A549 (cell line): ENCODE results near the gene SAMD10. TPM values are rescaled to one million over a fixed set of nuclear protein-coding genes. Genes with fewer than 3 reads are reported as not detected.

Experiments used
- ATAC-seq, 2 experiments: fragments of 200-7000 bp in 1 of 2; fragments of >200 bp in 1 of 2; cut with Nextera tagmentation in 1 of 2; cut with Tn5 transposase in 1 of 2; 3 replicates each; pipeline versions ENCODE4 v1.8.0 to v1.9.1; 2018 to 2020; ENCODE audit warnings: mild to moderate bottlenecking in 1 of 2, moderate library complexity in 1 of 2
- CTCF ChIA-PET: fragments of 300-600 bp; sonication (Branson Sonifier 250); formaldehyde crosslinking; extraction: SDS; loops from one replicate; lab custom pipeline; 2021; ENCODE audit warnings: antibody characterized with exemption, inconsistent platforms; lab: Yijun Ruan, JAX
- POLR2A ChIA-PET: fragments of 350-600 bp; formaldehyde crosslinking; extraction: SDS; loops from one replicate; lab custom pipeline; 2021; ENCODE audit warnings: antibody characterized with exemption, inconsistent platforms; lab: Yijun Ruan, JAX
- DNase-seq, 2 experiments: peaks; one replicate each; pipeline versions ENCODE4 v3.0.0 to v3.0.0-alpha.2; 2011 to 2016; ENCODE audit warnings: low read depth in 1 of 2, low spot score in 1 of 2
- FAIRE-seq: peaks from 2 replicates; lab custom pipeline; 2011; peaks lifted over from hg19 to GRCh38; lab: Jason Lieb, UNC
- H3K27ac ChIP-seq, 2 experiments: fragments of >200 bp; sonication (Bioruptor Twin); formaldehyde crosslinking; 3 replicates each; pipeline ENCODE4 v1.5.1; 2016 to 2017
- H3K4me1 ChIP-seq: fragments of >200 bp; sonication (Bioruptor Twin); formaldehyde crosslinking; 3 replicates; pipeline ENCODE4 v1.6.1; 2016
- H3K4me2 ChIP-seq: fragments of >200 bp; sonication (Bioruptor Twin); formaldehyde crosslinking; 3 replicates; pipeline ENCODE4 v1.6.1; 2016
- H3K4me3 ChIP-seq: fragments of >200 bp; sonication (Bioruptor Twin); formaldehyde crosslinking; 3 replicates; pipeline ENCODE4 v1.5.1; 2016
- H3K9me3 ChIP-seq: fragments of >200 bp; sonication (Bioruptor Twin); formaldehyde crosslinking; 3 replicates; pipeline ENCODE4 v1.6.1; 2016
- BHLHE40 ChIP-seq: IDR thresholded peaks from 2 replicates; pipeline ENCODE4 v1.6.1; 2012; ENCODE audit warnings: low read depth, low read length, inconsistent platforms
- CBX2 ChIP-seq: fragments of 200-600 bp; sonication (generic); IDR thresholded peaks from 2 replicates; pipeline ENCODE4 v1.6.1; 2016; ENCODE audit warnings: low read depth, mild to moderate bottlenecking, borderline replicate concordance
- CBX8 ChIP-seq: fragments of 200-600 bp; sonication (generic); IDR thresholded peaks from 2 replicates; pipeline ENCODE4 v1.6.1; 2016
- CHD2 ChIP-seq: fragments of 150-350 bp; IDR thresholded peaks from 2 replicates; pipeline ENCODE4 v1.6.1; 2014; ENCODE audit warnings: low read length; ENCODE audit not compliant: partially characterized antibody
- FOSB ChIP-seq: fragments of 250-450 bp; sonication (Bioruptor Pico); IDR thresholded peaks from 2 replicates; pipeline ENCODE4 v1.5.0; 2020; ENCODE audit warnings: mild to moderate bottlenecking, moderate library complexity
- FOXS1 ChIP-seq: fragments of 250-450 bp; sonication (Bioruptor Pico); IDR thresholded peaks from 2 replicates; pipeline ENCODE4 v1.5.0; 2020; ENCODE audit warnings: mild to moderate bottlenecking, moderate library complexity
- GATA3 ChIP-seq: IDR thresholded peaks from 2 replicates; pipeline ENCODE4 v1.6.1; 2012; ENCODE audit warnings: borderline replicate concordance
- HEYL ChIP-seq: fragments of 250-450 bp; sonication (Bioruptor Pico); IDR thresholded peaks from 2 replicates; pipeline ENCODE4 v1.8.0; 2021; ENCODE audit warnings: mild to moderate bottlenecking, moderate library complexity
- HOXA7 ChIP-seq: fragments of 250-450 bp; sonication (Bioruptor Pico); IDR thresholded peaks from 2 replicates; pipeline ENCODE4 v1.5.0; 2020; ENCODE audit warnings: mild to moderate bottlenecking, moderate library complexity
- HOXB13 ChIP-seq: fragments of 250-450 bp; sonication (Bioruptor Pico); IDR thresholded peaks from 2 replicates; pipeline ENCODE4 v1.5.0; 2020; ENCODE audit warnings: low read depth, mild to moderate bottlenecking, moderate library complexity
- HOXB5 ChIP-seq: fragments of 250-450 bp; sonication (Bioruptor Pico); IDR thresholded peaks from 2 replicates; pipeline ENCODE4 v1.5.0; 2020; ENCODE audit warnings: mild to moderate bottlenecking, moderate library complexity
- JUNB ChIP-seq: fragments of >200 bp; sonication (Bioruptor Twin); formaldehyde crosslinking; IDR thresholded peaks from 2 replicates; pipeline ENCODE4 v1.6.1; 2016
- KDM5A ChIP-seq: fragments of 200-600 bp; sonication (generic); IDR thresholded peaks from 2 replicates; pipeline ENCODE4 v1.6.1; 2016; ENCODE audit warnings: antibody characterized with exemption, mild to moderate bottlenecking
- MAFK ChIP-seq: fragments of 450-650 bp; IDR thresholded peaks from 2 replicates; pipeline ENCODE4 v1.6.1; 2014; ENCODE audit not compliant: partially characterized antibody
- MYC ChIP-seq: IDR thresholded peaks from 2 replicates; pipeline ENCODE4 v1.6.1; 2012; ENCODE audit warnings: mild to moderate bottlenecking, inconsistent platforms, low read length, improper control_type of control experiment, borderline replicate concordance
- NFE2L2 ChIP-seq: fragments of 150-350 bp; conservative IDR thresholded peaks from 2 replicates; pipeline ENCODE4 v1.6.1; 2014; ENCODE audit warnings: low read length
- NPAS2 ChIP-seq: fragments of 250-450 bp; sonication (Bioruptor Pico); IDR thresholded peaks from 2 replicates; pipeline ENCODE4 v1.8.0; 2022; ENCODE audit warnings: mild to moderate bottlenecking, moderate library complexity, borderline replicate concordance
- NR3C1 ChIP-seq: fragments of >200 bp; sonication (Bioruptor Twin); formaldehyde crosslinking; IDR thresholded peaks from 3 replicates; pipeline ENCODE4 v1.6.1; 2017
- PHF8 ChIP-seq: fragments of 200-600 bp; sonication (generic); IDR thresholded peaks from 2 replicates; pipeline ENCODE4 v1.6.1; 2016; ENCODE audit warnings: low read depth, mild to moderate bottlenecking, antibody characterized with exemption, moderate library complexity, borderline replicate concordance
- REST ChIP-seq: fragments of 200-600 bp; sonication (generic); IDR thresholded peaks from 2 replicates; pipeline ENCODE4 v1.6.1; 2016; ENCODE audit warnings: antibody characterized with exemption, mild to moderate bottlenecking, moderate library complexity
- SREBF2 ChIP-seq: fragments of 450-650 bp; IDR thresholded peaks from 2 replicates; pipeline ENCODE4 v1.6.1; 2014; ENCODE audit warnings: mild to moderate bottlenecking, moderate library complexity
- TFCP2L1 ChIP-seq: fragments of 250-450 bp; sonication (Bioruptor Pico); IDR thresholded peaks from 2 replicates; pipeline ENCODE4 v1.5.0; 2021; ENCODE audit warnings: mild to moderate bottlenecking
- TP53 ChIP-seq: fragments of 250-450 bp; sonication (Bioruptor Pico); IDR thresholded peaks from 2 replicates; pipeline ENCODE4 v1.5.0; 2021; ENCODE audit warnings: mild to moderate bottlenecking, moderate library complexity
- ZC3H11A ChIP-seq: fragments of 450-650 bp; IDR thresholded peaks from 2 replicates; pipeline ENCODE4 v1.6.1; 2014; ENCODE audit warnings: antibody characterized with exemption, mild to moderate bottlenecking
- ZFP36 ChIP-seq: fragments of 450-650 bp; IDR thresholded peaks from 2 replicates; pipeline ENCODE4 v1.6.1; 2014; ENCODE audit warnings: borderline replicate concordance; ENCODE audit not compliant: partially characterized antibody
- WGBS: methylation state at CpG from one replicate; pipeline ENCODE4 v1.1.6; 2017; ENCODE audit errors: missing lambda C conversion rate; 5-methylcytosine and 5-hydroxymethylcytosine counted together
- polyA plus RNA-seq, 4 experiments: library from polyadenylated mRNA; depleted of rRNA in 3 of 4; stranded (reverse); fragments of >200 nt; fragmentation: RNase III in 1 of 4; extraction: RNeasy Plus Mini Kit Qiagen cat#74134 plus additional on column Dnase treatment in 1 of 4; gene quantifications; 2 replicates in 3 of 4; 3 replicates in 1 of 4; pipeline ENCODE4 v1.2.3, GENCODE V29; 2011 to 2017
- TF ChIP-seq, protein P1 (sequence below): fragments of >200 bp; sonication (Bioruptor Twin); formaldehyde crosslinking; IDR thresholded peaks from 3 replicates; pipeline ENCODE4 v1.5.1; 2016

The SAMD10 gene
- polyA plus RNA-seq, 2 of the 4 experiments (the other 2 are of a cell fraction), result not detected

- Histone ChIP-seq H3K4me1 (no peaks in the 10 kb centered on the region), H3K9me3 (no peaks in the 10 kb centered on the region), H3K27ac (no peak overlapping the region), H3K4me3 (no peak overlapping the region), H3K4me2 (no peak overlapping the region)
- CTCF ChIA-PET, result interaction anchor here (0.6 to 1.2 kb wide), 4 partner anchors 10 to 398 kb away, joined by 3 read pairs; no protein-coding TSS in a partner anchor
- DNase-seq (no peak), ATAC-seq (no peak), FAIRE-seq (no peak)
- TF ChIP-seq HOXA7 (CRISPR knock-in tag) (no peak), NR3C1 (no peak), HEYL (no peak), CBX2 (no peak), ZFP36 (no peak), BHLHE40 (no peak), TP53 (CRISPR knock-in tag) (no peak), FOXS1 (CRISPR knock-in tag) (no peak), MYC (no peak), CBX8 (no peak), TFCP2L1 (no peak), HOXB13 (CRISPR knock-in tag) (no peak), GATA3 (no peak), CHD2 (no peak), JUNB (no peak), SREBF2 (no peak), MAFK (no peak), KDM5A (no peak), NPAS2 (CRISPR knock-in tag) (no peak)
- POLR2A ChIA-PET, result no interaction called here
- 95% methylated on average over 9 of the region's 9 CpGs for WGBS
Measured at GRCh38 chr20:63935447-63935846, 44.0 kb downstream of the SAMD10 start.

GRCh38 chr20:63934271-63935068 is 45.0 kb downstream of the SAMD10 start:
- POLR2A ChIA-PET, result no interaction called here
- DNase-seq, result no peak
- WGBS, result 91% methylated on average over 37 of the region's 37 CpGs
- H3K4me3 ChIP-seq, result no peak overlapping the region
- no peak overlapping the region for H3K27ac ChIP-seq
- H3K4me2 ChIP-seq, result no peak overlapping the region
- FAIRE-seq, result no peak
- H3K4me1 ChIP-seq, result no peaks in the 10 kb centered on the region
- no peak for TF ChIP-seq NFE2L2
- TF ChIP-seq, protein P1, sequence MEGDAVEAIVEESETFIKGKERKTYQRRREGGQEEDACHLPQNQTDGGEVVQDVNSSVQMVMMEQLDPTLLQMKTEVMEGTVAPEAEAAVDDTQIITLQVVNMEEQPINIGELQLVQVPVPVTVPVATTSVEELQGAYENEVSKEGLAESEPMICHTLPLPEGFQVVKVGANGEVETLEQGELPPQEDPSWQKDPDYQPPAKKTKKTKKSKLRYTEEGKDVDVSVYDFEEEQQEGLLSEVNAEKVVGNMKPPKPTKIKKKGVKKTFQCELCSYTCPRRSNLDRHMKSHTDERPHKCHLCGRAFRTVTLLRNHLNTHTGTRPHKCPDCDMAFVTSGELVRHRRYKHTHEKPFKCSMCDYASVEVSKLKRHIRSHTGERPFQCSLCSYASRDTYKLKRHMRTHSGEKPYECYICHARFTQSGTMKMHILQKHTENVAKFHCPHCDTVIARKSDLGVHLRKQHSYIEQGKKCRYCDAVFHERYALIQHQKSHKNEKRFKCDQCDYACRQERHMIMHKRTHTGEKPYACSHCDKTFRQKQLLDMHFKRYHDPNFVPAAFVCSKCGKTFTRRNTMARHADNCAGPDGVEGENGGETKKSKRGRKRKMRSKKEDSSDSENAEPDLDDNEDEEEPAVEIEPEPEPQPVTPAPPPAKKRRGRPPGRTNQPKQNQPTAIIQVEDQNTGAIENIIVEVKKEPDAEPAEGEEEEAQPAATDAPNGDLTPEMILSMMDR, result peak; percentile 3; the same call in 2 of the 3 replicates
- CTCF ChIA-PET, result interaction anchor here (0.6 to 1.9 kb wide), 7 partner anchors 13 to 397 kb away, joined by 3 to 6 read pairs (median 3); partner anchors contain the start of gene TPD52L2
- no peaks in the 10 kb centered on the region for H3K9me3 ChIP-seq
- ATAC-seq, result peak in 1 of 2 experiments; percentile 62; a peak in 3 of 6 replicates

GRCh38 chr20:63933646-63934045 is 45.8 kb downstream of the SAMD10 start:
- ChIA-PET POLR2A (no interaction called here), CTCF (interaction anchor here (0.9 to 1.9 kb wide), 5 partner anchors 19 to 396 kb away, joined by 3 to 6 read pairs (median 4); partner anchors contain the start of gene TPD52L2)

More at GRCh38 chr20:63933646-63934045, 45.8 kb downstream of the SAMD10 start:
- TF ChIP-seq MYC (no peak), HOXB5 (no peak), PHF8 (no peak), ZC3H11A (no peak), CBX2 (no peak), FOSB (CRISPR knock-in tag) (no peak), REST (no peak)
- TF ChIP-seq, protein P1, result no peak
- TF ChIP-seq, all 56 proteins: peak for 0
- FAIRE-seq (no peak), ATAC-seq (no peak), DNase-seq (no peak)
- Histone ChIP-seq H3K4me1 (no peaks in the 10 kb centered on the region), H3K9me3 (no peaks in the 10 kb centered on the region), H3K27ac (no peak overlapping the region), H3K4me2 (no peak overlapping the region), H3K4me3 (no peak overlapping the region)
- 85% methylated on average over 5 of the region's 5 CpGs for WGBS
